Mammary epithelial cell (primary cell): Measurements from ENCODE around the gene STK39.

Source experiments
- CTCF ChIP-seq, 2 donors: IDR thresholded peaks in 1 of 2; conservative IDR thresholded peaks in 1 of 2; 2 replicates each; pipeline ENCODE4 v1.5.1; 2011 to 2012; ENCODE audit warnings: inconsistent platforms in 2 of 2, low read length in 2 of 2, mild to moderate bottlenecking in 2 of 2, control low read depth in 1 of 2, low read depth in 1 of 2; ENCODE audit not compliant: insufficient read depth in 1 of 2; ENCODE audit errors: extremely low read depth in 1 of 2
- EZH2 ChIP-seq: IDR thresholded peaks from 2 replicates; pipeline ENCODE4 v1.6.1; 2012; ENCODE audit warnings: low read length, inconsistent platforms, borderline replicate concordance

GRCh38 chr2:168146892-168147810, 100.2 kb downstream of the STK39 start:
- TF ChIP-seq CTCF (conservative IDR thresholded peaks at IDR 0.05 in 1 of 2, IDR thresholded peaks at IDR 0.05 in 1 of 2; ENCODE audit: extremely low read depth in 1 of 2, insufficient read depth in 1 of 2, low read depth in 1 of 2, low read length in 2 of 2) (no peak), EZH2 (no peak)
